ELF-1 (cell line): ENCODE measurements around the gene TMEM240.
"Not testable (repeated sequence)": the region's sequence is repeated elsewhere in the genome, so short reads cannot be mapped to it uniquely, and the experiment has no call there.

Source experiments
- DNase-seq: peaks from one replicate; pipeline ENCODE4 v3.0.0-alpha.2; 2016; ENCODE audit warnings: low read depth, low spot score

Gene TMEM240

DNA sequence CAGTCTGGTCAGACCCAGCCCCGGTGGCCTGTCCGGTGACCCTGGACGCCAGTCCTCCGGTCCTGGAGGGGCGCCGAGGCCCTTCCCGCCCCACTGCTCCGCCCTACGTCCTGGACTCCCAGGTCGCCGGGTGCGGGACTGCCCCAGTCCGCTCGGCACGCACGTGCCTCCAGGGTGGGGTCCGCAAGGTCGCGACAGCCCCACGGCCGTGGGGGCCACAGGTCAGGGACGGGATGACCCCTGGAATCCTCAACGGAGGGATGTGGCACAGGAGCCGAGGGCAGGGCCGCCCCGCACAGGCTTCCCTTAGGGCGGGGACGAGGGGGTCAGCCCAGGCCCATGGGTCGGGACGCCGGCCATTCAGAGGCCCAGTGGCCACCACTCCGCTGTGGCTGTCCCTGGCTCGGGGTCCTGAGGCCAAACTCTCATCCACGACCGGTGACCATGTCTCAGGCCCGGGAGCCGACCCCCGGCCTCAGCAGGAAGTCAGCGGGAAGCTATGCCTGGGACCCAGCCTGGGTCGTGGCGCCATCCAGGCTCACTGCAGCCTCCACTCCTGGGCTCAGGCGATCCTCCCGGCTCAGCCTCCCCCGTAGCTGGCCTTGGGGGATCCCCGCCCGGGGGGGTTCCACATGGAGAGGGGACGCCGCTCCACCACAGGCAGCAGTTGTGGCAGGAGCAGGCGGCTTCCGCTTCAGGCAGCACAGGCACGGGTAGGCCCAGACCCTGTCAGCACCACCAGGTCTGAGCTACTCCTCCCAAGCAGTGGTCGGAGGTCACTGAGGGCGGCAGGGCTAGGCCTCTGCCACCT is 599 bp upstream of the TMEM240 start:
- peak; percentile 46 for DNase-seq

DNA sequence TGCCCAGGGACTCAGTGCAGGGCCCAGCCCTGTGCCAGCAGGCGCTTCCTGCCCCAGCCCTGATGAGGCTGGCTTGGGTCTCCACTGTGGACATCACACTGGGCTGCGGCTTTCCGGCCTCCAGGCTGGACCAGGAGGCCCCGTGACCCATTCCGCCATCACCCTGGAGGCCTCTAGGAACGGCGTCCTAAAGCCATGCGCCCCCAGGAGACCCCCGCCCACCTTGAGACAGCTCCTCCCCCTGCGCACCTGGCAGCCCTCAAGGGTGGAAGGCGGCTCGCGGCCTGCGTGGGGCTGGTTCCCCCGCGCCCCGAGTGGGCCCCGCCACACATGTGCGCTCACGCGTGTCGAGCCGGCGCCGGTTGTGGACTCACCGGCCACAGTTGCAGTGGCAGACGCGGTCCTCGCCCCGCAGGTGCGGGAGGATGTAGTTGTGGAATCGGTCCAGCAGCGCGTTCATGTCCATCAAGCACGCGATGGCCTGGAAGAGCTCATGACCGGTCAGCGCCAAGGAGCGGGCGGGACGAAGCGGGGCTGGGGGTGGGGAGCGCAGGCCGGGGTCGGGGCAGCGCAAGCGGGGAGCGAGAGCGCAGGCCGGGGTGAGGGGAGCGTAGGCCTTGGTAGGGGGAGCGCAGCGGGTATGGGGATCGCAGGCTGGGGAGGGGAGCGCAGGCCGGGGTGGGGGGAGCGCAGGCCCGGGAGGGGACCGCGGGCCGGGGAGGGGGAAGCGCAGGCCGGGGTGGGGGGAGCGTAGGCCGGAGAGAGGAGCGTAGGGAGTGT is 924 bp downstream of the TMEM240 start:
- no peak for DNase-seq

DNA sequence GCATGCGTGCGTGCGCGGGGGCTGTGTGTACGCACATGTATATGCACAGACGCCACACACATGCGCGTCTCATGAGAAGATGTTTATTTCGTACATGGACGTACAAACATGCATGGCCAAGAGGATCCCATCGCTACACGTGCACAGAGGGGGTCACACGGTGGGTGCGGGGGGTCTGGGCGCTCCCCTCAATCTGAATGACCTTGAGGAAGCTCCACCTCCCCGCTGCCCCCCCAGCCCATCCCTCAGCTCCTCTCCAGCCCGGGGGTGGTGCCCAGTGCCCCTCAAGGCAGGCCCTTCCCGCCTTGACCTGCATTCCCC is 1.5 kb downstream of the TMEM240 start:
- no peak for DNase-seq

DNA sequence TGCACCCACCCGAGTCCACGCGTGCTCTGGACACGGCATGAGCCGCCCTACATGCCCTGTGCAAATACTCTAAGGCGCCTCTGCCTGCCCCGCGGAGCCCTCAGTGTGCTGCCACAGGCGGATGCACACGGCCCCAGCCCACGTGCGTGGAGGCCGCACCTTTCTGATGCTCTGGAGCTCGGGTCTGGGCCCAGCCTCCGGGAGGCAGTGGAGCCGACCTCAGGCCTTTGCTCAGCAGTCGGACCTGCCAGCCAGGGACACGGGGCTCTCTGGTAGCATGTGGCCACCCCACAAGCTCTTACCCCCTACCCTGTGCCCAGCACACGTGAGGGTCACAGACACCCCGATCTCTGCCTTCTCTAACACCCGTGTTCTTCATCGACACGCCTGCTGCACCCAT is 2.1 kb downstream of the TMEM240 start:
- no peak for DNase-seq

DNA sequence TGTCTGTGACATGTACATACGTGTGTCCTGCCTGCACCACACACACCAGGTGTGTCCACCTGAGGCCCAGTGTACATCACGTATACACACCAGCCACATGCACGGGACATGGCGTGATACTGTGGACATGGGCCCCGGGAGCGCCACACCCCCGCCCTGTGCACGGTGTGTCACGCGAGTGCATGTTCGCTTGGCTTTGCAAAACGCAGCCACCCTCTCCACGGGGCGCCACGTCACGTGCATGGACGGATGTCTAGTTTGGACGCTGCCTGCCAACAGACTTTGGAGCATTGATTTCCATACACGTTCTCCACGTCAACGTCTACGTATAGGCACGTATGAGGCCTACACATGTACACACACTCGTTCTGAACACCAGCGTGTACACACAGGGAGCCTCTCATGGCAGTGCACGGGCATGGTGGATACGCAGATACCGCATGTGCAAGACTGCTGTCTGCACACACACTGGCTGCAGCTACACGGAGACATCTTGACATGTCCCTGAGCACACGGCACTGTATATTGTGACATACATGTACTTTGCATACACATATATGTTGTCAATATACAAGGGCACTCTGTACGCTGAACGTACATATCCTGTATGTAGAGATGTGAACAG is 2.7 kb downstream of the TMEM240 start:
- no peak for DNase-seq

DNA sequence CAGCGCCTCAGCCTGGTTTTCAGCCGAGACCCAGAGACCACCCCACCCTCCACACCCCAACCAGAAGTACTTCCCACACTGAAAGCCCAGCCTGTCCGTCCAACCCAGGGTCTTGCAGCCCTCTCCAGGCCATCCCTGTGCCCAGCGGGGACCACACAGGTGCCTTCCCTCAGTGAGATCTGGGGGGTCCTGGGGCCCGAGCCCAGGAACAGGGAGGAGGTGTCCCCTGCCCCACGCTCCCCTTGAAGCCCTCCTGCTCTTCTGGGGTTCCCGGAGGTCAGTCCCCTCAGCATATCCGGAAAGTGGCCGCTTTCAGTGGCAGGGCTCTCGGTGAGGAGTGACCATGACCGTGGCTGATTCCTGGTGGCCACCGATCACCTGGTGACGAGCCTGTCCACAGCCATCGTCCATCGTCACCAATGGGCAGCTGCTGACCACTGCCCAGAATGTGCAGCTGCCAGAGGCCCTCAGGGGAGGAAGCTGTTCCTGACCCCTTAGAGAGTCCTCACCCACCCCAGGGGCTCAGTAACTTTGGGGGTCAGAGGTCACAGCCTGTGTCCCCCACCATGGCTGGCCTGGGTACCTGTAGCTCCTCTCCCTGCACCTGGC is 3.4 kb downstream of the TMEM240 start:
- DNase-seq: no peak

DNA sequence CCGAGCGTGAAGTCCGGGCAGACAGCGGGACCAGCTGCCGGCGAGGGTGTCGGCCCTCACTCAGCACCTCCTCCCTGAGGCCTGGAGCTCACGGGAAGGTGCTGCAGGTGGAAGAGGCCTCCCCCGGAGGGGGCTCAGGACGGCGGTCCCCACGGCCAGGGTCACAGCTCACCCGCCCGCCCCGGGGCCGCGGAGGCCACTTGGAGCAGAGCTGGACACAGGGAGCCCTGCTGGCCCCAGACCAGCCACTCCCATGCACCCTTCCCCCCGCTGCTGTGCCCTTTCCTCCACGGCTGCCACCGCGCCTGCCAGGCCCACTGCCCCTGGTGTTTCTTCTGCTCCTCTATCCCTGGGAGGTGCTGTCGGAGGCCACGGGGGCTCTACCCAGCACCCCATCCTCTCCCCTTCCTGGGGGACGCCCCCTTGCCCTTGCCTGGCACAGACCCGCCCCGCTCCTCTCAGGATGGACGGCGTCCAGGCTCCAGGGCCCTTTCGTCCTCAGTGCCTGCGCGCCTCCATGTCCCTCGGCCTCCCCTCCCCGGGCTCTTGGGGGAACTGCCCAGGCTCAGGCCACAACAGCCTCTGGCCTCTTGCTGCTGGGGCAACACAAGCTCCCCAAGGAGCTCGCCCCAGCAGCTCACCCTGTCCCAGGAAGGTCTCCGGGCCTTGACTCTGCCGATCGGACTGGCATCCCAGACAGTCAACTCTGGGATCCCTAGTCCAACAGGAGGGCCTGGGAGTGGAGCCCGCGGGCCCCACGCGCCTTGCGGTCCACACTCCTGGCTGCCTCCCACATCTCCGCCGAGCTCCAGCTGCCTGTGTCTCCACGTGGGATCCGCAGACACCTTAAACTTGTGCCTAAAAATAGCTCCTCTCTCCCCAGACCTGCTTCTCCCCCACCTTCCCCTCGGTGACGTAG is 4.1 kb downstream of the TMEM240 start:
- no peak for DNase-seq

DNA sequence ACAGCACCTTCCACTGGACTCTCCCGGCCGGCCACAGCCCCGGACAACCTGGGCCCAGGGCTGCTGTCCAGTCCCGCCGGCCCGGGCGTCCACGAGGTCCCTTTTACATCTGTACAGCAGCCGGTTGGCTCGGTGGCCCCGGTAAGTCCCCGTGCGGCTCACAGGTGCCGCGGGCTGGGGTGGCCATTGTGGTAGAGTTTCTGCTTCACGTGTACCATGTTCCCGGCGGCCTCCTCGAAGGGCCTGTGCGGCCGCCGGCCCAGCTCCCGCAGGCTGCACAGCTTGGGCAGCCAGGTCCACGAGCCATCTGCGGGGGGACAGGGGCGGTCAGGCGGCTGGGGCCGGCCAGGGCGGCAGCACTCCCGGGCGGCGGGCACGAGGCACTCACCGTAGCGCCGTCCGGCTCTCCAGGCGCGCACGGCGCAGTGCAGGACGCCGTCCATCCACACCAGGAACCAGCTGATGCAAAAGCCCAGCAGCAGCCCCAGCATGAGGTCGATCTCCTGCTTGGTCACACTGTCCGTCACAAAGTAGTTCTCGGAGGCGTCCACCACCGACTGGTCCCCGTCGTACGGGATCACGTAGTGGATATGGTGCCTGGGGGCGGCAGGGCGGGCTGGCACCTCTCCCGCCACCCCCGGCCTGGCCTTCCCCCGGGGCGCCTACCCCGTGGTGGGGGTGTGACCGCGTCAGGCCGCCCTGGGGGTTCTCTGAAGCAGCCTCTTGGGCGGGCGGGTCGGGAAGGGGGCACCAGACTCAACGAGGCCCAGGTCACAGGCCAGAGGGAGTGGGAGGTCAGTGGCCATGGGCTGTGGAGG is 5.0 kb downstream of the TMEM240 start:
- DNase-seq: no peak

DNA sequence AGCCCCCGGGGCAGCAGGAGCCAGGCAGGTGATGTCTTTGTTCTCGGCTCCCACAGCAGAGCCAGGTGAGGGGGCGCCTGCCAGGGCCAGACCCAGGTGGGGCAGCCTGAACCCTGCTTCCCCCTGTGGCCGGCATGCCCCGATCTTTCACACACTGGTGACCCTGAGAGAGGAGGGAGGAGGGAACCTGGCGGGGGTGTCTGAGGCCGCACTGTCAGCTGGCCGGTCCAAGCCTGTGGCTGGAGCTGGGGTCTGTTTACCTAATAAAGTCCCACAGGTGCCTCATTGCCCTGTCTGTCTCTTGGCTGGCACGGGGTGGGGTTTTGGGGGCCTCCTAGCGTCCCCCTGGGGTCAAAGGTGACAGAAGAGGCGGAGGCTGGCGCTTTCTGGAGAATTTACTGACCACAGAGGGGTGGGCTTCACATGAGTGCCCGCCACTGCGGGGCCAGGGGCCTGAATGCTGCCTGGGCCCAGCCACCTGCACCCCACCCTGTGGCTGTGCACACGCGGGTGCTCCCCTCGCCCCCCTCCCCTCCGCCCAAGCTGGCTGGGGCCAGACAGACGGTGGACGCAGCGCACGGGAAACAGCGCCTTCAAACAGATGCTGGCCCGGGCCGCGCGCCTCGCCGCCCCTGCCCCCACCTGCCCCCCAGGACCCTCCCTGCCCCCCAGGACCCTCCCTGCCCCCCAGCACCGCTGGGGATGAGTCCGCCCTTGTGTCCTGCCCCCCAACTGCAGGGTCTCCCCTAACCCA is 5.8 kb downstream of the TMEM240 start:
- DNase-seq: no peak

DNA sequence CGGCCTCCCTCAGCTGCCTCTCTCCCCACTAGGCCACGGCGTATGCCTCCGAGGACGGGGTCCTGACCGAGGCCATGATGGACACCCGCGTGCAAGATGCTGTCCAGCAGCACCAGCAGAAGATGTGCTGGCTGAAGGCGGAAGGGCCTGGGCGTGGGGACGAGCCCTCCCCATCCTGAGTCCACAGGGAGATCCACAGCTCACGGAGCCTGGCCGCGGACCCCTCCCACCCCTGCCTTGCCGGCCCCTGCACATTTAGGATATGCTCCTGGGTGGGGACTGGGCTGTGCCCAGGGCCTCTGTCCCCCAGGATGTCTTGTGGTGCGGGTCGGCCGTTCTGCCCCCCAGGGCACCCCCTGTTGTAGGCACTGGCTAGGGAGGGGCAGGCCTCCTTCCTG is 6.5 kb downstream of the TMEM240 start:
- not testable (repeated sequence) for DNase-seq

DNA sequence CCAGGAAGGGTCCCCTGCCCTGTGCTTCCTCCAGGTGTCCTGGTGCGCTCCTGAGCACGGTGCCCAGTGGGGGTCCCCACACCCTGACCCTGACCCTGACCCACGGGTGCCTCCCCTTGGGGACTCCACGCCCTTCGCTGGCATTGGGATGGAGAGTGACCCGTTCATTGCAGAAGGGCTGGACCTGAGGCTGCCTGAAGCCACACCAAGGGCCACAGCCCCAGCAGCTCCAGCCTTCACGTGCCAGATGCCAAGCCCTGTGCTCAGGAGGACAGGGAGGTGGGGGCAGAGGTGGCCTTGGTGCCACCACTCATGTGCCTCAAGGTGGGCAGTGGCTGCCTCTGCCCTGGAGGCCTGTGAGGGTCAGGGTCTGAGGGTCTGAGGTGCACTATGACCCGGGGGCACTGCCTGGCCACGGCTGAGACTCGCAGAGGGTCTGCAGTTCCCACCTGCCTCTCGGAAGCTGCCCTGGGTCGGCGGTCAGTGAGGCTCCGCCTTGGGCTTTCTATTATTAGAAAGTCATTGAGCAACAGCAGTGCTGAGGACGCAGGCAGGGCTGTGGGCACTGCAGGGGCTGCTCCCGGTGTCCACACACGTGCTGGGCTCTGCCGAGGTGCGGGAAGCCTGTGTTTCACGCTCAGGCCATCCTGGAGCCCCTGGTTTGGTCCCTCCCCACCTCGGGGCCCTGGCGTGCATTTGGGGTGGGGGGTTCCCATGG is 7.1 kb downstream of the TMEM240 start:
- not testable (repeated sequence) for DNase-seq

DNA sequence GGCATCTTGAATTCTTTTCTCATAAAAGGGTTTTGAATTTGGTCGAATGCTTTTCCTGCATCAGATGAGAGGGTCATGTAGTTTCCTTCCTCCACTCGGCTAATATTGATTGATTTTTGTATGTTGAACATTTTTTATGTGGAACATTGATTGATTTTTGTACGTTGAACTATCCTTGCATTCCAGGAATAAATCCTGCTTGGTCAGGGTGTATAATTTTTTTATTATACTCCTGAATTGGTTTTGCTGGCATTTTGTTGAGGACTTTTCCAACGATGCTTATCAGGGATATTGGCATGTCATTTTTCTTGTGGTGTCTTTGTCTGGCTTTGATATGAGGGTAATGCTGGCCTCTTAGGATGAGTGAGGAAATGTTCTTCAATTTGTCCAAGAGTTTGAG is 8.5 kb downstream of the TMEM240 start:
- DNase-seq: no peak

DNA sequence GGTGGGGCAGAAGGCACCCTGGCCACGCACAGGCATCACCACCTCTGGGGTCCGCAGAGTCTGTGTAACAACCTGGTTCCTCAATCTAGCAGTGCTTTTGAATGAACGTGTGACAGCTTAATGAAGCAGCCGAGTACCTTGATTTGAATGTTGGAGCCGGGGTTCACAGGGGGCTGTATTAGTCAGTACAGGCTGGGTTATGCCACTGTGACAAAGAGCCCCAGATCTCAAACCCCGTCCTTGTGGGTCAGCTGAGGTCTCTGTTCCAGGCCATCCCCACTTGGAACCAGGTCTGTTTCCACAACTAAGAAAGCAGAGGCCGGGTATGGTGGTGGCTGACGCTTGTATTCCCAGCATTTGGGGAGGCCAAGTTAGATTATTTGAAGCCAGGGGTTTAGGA is 10.5 kb downstream of the TMEM240 start:
- DNase-seq: no peak

DNA sequence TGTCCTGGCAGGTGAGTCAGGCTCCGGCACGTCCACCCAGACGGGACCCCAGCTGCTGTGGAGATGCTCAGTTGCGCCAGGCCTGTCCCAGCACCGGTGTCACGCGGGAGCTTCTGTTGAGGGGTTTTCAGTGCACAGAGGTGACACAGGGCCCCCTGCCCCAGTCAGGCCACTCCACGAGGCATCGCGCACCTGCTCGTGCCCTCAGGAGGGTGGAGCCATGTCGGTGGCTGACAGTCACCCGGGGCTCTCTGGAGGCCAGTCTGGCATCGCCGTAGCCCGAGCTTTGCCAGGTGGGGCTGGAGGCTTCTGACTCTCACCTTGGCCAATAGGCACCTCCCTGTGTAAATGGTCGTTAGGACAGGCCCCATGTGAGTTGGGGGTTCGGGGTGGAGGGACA is 11.1 kb downstream of the TMEM240 start:
- no peak for DNase-seq

DNA sequence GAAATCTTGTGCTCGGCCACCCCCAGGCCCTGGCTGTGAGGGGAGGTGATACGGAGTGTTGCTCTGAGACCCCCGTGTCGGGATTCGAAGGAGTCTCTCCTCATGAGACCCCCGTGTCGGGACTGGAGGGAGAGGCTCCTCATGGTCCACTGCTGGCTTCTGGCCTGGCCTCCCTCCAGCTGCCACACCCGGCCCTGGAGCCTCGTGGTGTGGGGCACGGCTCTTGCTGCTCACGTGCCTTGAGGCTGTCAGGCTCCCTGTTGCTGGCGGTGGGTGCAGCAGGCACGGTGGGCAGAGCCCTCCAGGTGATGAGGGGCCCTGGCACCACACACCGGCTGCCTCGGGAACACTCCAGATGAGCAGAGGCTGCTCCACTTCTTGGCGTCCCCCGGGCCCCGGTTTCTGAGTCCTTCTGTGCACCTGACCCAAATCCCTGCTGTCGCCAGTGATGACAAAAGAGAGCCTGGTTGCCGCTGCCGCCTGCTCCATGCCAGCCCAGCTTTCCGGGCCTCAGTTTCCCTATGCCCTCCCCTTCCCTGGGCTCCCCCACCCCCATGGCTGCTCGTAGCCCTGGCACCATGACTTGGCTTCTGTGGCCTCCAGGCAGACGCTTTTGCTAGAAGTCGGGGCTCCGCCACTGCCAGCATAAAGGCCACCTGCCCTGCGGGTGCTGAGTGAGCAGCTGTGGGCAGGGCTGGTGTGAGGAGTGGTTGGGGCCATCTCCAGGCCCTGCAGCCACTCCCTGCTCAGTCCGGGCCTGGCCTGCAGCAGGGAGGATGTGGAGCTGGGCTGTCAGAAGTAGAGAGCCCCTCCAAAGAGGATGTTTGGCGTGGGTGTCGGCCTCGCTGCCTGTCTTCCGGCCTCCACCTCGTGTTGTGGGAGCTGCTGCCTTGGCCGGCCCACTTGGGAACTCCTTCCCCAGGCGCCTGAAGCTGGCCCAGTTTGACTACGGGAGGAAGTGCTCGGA is 11.8 kb downstream of the TMEM240 start:
- DNase-seq: no peak

DNA sequence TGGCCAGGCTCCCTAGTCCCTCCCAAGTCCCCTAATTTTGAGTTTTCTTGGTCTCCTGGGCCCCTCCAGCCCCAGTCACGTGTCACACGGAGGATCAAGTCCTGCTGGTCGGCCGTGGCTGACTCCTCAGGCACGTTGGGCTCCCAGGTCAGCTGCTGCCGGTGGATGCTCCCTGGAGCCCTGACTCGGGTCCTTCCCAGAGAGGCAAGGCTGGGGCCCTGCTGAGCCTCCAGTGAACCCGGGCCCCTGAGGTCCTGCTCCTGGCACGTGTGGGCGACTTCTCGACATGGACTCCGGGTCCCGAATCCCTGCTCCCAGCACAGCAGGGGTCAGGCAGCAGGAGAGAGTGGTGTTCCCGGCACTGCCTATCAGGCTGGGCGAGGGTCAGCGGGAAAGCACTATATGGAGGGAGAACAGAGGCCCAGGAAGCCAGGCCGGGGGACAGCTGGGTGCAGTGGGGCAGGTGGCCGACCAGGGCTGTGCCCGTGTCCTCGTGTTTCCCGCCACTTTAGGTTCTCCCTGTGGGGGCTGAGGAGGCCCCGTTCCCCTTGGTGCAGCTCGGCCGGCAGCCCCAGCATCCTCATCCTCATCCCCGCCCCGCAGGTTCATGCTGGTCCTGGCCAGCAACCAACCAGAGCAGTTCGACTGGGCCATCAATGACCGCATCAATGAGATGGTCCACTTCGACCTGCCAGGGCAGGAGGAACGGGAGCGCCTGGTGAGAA is 13.2 kb downstream of the TMEM240 start:
- no peak for DNase-seq

DNA sequence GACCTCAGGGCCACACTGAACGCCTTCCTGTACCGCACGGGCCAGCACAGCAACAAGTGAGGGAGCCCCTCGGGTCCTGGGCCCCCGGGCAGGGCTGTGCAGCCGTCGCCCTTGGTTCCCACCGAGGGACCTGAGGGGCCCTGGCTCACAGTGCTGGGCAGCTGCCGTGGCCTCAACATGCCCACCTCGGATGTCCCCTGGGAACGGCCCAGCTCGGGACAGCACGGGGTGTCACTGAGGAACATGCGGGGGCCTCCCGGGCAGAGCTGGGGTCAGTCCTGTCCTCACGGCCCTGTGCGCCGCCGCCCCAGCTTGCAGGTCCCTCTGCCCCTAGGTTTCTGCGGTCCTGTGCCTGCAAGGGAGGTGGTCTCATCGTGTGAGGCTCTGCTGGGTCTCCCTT is 13.9 kb downstream of the TMEM240 start:
- not testable (repeated sequence) for DNase-seq
